Measurements from ENCODE around the gene APOOL.

Gene APOOL

DNA sequence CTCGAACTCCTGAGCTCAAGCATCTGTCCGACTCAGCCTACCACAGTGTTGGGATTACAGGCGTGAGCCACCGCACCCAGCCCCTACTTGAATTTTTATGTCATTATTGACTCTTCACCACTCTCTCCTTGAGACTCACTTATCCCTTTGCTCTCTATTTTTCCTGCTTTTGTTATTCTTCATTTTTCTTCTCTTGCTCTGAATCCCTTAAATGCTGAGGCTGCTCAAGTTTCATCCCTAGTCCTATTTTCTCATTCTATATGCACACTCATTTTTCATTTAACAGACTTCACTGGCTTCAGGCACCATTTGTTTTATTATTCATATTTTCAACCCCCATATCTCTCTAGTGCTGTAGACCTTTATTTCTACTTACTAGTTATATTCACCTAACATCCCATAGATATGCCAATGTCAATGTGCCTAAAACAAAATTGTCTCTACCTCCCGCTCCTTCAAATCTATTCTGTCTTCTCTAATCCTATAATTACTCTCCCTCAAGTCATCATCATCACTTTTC is 85.7 kb downstream of the APOOL start:
- no peak for DNase-seq

DNA sequence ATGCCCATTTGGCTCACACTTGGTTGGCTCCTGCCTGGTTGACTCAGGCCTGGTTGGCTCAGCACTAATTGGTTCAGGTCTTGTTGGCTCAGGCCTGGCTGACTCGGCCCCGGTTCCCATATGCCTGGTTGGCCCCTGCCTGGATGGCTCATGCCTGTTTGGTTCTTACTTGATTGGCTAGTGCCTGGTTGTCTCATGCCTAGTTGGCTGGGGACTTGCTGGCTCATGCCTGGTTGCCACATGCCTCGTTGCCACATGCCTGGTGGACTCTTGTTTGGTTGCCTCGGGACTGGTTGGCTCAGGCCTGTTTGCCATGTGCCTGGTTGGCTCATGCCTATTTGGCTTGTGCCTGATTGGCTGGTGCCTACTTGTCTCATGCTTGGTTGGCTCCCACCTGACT is 103.7 kb downstream of the APOOL start:
- DNase-seq: no peak

DNA sequence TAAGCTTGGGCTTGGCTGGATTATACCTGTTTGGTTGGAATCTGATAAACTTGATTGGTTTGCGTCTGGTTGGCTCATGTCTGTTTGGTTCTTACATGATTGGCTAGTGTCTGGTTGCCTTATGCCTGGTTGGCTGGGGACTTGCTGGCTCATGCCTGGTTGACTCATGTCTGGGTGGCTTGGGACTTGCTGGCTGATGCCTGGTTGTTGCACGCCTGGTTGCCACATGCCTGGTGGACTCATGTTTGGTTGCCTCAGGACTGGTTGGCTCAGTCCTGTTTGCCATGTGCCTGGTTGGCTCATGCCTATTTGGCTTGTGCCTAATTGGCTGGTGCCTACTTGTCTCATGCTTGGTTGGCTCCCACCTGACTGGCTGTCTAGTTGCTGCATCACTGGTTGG is 104.5 kb downstream of the APOOL start:
- DNase-seq: no peak

DNA sequence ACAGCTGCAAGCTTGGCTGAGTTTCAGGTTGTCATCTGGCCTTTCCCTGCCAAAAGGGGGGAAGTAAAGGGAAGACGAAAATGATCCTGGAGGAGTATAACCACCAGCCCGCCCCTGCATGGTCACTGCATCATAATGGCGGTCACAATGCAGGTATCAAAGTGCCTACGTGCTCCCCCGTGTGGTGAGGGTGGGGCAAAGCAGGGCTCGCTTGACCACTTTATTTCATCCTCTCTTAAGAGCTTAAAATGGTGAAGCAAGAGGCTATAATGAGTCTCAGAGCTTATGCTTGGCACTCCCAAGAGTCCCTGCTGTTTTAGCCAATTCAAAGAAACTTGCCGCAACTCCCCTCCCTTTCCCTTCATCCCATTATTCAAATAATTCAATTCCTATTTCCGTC is 105.6 kb downstream of the APOOL start:
- no peak for DNase-seq

DNA sequence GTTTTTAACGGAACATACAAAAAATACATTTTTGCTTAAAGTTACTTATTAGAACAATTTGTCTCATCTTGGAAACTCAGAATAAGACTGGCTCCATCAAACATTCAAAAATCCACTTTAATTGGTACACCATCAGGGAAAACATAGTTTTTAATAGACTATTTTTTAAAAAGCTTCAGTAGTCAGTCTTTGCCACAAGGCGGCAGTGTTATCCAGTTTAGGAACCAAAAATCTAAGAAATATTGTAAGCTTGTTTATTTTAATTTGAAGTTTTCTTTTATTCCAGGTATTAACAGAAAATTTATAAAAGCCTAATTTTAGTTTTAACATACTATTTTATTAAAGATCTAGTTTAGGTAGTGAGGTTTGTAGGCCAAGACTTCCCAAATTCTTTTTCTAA is 107.7 kb downstream of the APOOL start:
- DNase-seq: no peak

DNA sequence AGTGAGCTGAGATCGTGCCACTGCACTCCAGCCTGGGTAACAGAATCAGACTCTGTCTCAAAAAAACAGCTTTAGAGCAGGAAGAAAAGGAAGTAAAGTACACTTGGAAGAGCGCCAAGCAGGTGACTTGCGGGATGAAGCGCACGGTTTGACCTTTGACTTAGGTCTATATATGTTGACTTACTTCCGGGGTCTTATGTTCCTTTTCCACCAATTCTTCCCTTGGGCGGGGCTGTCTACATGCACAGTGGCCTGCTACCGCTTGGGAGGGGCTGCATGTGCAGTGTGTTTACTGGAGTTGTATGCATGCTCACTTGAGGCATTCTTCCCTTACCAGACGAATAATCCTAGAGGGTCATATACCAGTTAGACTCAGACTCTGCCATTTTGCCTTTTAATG is 108.6 kb downstream of the APOOL start:
- DNase-seq: no peak

DNA sequence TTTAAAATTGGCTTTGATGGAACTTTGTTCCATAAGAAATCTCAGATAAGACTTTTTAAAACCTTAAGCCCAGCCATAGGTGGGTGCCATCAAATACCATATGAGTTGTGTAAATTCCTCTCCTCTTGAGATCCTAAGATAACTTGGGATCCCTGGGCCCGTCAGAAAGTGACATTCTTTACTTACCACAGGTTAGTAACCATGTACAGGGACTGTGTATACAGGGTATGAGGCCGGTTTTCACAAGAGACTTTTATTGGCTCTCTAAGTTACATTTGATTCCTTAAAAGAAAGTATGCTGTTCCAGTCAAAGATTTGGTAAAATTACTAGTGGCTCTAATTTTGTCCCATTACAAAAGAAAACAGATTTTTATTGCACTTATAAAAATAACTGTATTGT is 110.1 kb downstream of the APOOL start:
- DNase-seq: no peak

DNA sequence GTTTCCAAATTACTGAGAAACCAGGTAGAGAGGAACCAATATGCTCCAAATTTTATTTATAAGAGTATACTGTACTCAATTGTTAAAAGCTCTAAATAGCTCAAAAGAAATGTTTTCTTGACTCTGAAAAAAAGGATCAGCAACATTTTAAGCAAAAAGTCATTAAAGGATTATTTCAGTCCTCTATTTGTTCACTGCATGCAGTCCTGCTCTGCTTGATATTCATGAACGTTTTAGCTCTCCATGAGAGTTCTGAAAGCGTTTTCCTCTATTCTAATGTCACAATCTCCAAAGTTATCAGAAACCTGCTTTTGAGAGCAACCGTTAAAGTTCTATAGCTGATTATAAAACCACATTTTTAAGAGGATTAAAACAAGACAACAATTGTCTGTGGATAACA is 110.5 kb downstream of the APOOL start:
- no peak for DNase-seq

DNA sequence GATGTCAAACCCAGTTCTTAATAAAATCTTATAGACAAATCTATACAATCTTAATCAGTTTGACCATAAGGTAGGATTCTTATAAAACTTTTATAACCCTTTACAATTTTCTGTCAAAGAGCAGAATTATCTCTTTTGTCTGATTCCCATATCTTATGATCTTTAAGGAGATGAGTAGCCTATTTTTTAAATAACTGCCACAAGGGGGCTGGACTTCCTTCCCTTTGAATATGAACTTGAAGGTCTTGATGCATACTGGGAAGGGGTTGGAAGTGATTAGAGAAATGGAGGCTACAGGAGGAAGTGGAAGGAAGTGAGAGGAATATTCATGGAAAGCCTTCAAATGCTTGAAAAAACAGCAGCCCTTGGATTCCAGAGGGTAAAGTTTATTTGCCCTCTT is 111.1 kb downstream of the APOOL start:
- DNase-seq: no peak

DNA sequence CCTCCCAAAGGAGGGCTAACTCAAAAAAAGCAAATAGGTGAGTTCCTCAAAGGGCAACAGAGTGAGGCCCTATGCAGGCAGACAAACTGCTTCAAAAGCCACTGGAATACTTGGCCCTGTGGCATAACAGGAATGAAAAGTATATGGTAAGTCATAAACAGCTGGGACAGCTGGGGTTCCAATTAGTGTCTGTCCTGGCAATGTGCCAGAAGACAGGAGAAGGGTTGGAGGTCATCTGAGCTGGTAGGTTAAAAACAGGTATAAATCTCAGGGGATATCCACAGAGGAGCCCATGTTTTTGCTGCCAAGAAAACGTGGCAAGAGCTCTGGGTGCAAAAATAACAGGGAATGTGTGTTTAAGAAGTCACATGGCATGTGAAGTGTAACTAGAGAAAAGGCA is 111.6 kb downstream of the APOOL start:
- DNase-seq: no peak

DNA sequence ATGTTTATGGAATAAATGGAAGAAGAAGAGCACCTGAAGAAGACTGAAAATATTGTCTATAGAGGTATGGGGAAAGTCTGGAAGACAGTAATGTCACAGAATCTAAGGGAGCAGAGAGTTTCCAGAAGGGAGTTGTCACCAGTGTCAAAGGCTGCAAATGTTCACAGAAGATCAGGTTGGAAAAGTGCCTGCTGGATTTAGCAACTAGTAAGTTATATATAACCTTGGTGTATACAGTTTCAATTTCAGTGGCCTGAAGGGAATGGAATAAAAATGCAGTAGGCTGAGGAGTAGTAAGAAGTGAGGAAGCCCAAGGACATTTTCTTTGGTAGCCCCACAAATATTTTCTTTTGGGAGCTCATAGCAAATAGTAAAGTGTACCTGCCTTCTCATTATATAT is 132.7 kb downstream of the APOOL start:
- no peak for DNase-seq

DNA sequence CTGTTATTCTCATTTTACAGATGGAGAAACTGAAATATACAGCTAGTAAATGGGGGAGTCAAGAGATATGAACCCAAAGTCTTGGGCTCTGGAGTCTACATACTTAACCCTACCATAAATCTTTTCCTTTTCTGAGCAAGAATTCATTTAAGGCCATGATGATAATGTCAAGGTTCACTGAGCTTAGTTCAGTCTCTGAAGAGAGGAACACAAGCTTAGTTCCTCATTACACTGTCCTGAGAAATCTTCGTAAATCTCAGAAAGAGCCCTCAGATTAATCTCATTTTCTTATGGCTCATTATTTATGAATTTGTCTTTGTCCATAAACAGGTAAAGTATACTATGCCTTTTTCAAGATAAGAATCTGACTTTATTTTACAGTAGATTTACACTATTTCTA is 135.7 kb downstream of the APOOL start:
- DNase-seq: no peak

DNA sequence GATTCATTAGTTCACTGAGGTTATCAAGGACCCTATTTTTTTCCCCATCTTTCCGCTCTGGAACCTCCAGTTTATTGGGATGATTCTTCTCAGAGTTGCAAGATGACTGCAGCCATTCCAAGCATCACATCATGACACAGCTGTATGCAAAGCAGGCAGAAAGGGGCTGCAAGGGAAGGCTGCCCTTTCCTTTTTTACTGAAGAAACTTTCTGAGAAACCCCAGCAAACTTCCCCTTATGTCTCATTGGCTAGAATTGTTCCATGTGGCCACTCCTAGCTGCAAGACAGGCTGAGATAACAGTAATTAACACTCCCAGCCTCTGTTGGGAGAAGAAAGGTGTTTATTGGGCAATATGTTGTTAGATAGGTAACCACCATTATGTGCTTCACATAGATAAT is 137.3 kb downstream of the APOOL start:
- DNase-seq: no peak
